HG03571 (cell line): ENCODE results near the gene S1PR4.
"Not testable (repeated sequence)": the region's sequence is repeated elsewhere in the genome, so short reads cannot be mapped to it uniquely, and the experiment has no call there.

Experiments used
- ATAC-seq: cut with Tn5 transposase; IDR thresholded peaks from one replicate; pipeline ENCODE4 v1.9.1; 2021; ENCODE audit not compliant: unreplicated experiment

Gene S1PR4

DNA sequence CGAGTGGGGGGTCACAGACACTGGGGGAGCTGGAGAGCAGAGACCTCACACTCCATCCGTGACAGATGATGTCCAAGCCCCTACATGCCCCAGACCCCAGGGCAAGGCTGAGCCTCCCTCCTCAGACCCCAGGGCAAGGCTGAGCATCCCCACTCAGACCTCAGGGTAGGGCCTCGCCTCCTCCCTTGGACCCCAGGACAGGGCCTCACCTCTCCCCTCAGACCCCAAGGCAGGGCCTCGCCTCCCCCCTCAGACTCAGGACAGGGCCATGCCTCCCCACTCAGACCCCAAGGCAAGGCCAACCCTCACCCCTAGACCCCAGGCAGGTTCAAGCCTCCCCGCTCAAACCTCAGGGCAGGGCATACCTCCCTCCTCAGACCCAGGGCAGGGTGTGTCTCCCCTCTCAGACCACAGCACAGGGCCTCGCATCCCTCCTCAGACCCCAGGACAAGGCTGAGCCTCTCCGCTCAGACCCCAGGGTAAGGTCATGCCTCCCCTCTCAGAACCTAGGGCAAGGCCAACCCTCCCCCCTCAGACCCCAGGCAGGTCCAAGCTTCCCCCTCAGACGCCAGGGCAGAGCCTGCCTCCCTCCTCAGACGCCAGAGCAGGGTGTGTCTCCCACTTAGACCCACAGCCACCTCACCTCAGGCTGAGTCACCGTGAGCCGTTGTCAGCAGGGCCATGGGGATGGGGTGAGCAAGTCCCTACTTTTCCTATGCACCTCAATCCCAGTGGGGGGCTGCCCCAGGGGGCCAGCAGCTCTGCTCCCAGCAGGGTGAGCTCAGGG lies 1.7 kb upstream of the S1PR4 start:
- no peak for ATAC-seq

DNA sequence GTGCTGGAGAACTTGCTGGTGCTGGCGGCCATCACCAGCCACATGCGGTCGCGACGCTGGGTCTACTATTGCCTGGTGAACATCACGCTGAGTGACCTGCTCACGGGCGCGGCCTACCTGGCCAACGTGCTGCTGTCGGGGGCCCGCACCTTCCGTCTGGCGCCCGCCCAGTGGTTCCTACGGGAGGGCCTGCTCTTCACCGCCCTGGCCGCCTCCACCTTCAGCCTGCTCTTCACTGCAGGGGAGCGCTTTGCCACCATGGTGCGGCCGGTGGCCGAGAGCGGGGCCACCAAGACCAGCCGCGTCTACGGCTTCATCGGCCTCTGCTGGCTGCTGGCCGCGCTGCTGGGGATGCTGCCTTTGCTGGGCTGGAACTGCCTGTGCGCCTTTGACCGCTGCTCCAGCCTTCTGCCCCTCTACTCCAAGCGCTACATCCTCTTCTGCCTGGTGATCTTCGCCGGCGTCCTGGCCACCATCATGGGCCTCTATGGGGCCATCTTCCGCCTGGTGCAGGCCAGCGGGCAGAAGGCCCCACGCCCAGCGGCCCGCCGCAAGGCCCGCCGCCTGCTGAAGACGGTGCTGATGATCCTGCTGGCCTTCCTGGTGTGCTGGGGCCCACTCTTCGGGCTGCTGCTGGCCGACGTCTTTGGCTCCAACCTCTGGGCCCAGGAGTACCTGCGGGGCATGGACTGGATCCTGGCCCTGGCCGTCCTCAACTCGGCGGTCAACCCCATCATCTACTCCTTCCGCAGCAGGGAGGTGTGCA lies 587 bp downstream of the S1PR4 start:
- no peak for ATAC-seq

DNA sequence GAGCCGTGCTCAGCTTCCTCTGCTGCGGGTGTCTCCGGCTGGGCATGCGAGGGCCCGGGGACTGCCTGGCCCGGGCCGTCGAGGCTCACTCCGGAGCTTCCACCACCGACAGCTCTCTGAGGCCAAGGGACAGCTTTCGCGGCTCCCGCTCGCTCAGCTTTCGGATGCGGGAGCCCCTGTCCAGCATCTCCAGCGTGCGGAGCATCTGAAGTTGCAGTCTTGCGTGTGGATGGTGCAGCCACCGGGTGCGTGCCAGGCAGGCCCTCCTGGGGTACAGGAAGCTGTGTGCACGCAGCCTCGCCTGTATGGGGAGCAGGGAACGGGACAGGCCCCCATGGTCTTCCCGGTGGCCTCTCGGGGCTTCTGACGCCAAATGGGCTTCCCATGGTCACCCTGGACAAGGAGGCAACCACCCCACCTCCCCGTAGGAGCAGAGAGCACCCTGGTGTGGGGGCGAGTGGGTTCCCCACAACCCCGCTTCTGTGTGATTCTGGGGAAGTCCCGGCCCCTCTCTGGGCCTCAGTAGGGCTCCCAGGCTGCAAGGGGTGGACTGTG lies 1.2 kb downstream of the S1PR4 start:
- no peak for ATAC-seq

DNA sequence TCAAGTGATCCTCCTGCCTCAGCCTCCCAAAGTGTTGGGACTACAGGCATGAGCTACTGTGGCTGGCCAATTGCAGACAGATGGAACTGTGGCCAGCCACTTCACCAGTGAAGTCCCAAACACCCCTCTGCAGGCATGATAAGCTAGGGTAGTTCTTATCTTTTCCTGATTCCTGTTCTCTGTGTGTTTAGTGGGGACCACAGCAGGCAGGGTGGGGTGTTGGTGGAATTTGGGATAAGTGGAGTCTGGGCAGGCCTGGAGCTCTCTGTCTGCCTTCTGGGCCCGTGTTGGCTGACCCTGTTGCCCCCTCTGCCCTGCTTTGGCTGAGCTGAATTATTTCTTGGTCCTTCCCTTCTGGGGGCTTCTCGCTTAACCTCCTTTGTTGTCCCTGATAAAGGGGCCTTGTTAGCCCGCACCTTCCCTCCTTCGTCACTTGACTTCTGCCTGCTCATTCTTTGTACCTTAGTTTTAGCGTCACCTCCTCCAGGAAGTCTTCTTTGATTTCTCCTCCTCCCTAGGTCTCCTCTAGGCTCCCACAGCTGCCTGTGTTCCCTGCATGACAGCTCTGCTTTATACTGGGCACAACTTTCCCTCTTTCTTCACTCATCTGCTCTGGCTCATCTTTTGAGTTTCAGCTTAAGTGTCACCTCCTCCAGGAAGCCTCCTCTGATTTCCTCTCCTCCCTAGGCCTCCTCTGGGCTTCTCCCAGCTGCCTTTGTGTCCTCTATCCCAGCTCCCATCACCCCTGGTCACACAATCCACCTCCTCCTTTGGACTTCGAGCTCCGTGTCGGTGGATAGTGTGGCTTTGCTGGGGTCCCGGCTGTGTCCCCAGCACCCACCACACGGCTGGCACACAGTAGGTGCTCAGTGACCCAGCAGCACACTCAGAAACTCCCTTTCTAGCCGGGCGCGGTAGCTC lies 5.4 kb downstream of the S1PR4 start:
- ATAC-seq, result no peak

DNA sequence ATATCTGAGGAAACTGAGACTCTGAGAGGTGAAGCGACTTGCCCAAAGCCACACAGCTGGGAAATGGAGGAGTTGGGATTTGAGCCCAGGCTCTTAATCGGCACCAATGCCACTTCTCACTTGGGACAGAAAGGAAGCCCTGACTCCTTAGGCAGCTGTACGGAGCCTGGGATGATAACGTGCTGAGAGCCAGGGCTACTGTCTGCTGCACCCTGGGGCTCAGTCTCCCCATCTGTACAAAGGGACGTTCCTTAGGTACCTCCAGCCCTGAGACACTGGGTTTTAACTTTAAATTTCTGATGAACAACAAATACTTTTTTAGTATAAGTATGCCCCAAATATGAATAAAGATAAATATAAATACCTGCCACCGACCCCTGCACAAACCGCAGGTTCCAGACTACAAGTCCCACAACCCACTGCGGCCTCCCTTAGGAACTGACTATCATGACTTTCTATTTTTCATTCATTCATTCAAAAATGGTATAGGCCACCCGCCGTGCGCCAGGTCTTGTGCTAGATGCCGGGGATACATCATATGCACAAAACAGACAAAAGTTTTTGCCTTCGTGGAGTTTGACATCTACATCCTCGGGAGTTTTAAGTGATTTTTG lies 6.4 kb downstream of the S1PR4 start:
- ATAC-seq, result peak; percentile 21

DNA sequence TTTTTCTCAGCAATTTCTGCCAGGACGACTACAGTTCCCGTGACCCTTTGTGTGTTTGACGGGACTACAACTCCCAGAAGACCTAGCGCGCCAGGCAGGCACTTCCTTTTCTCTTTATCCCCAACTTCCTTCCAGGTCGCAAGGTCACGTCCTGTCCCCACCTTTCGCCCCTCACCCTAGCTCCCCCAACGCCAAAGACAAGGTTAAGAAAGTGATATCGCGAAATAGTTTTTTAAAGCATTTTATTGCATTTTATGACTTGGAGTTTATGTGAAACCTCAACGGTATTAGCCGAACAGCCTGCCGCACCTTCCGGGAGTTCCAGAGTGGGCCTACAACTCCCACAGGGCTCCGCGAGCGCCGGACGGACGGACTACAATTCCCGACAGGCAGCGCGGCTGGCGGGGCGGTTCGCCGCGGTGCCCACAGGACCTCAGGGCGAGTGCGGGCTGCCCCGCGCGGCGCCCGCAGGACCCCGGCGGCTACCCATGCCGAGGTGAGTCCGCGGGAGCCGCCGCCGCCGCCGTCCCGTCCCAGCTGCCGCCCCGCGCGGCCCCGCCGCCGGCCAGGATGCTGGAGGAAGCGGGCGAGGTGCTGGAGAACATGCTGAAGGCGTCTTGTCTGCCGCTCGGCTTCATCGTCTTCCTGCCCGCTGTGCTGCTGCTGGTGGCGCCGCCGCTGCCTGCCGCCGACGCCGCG lies 7.0 kb downstream of the S1PR4 start, which contains the start of gene NCLN:
Gene NCLN (plus strand): TSS at position 470 of the 699 bp plus-strand sequence. CDS start 101 bp downstream, at position 571.
- peak; percentile 59 for ATAC-seq

DNA sequence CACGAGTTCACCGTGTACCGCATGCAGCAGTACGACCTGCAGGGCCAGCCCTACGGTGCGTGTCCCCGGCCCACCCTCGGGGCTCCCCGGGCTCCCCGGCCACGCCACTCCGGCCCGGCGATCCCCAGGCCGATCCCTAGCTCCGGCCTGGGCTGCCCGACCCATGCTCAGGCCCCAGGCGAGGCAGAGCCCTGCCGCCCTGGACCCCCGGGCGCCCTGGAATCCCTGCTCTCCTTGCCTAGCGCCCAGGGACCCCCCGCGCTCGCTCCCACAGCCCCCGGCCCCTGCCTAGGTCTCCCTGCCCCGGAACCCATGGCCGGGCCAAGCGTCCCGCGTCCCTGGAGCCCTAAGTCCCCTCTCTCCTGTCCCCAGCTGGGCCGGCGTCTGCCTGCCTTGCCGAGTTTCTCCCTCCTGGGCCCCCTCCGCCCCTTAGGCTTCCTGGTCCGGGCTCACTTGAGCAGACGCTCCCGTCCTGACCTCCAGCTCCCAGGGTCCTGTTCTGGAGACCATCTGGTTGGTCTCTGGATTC lies 7.7 kb downstream of the S1PR4 start:
- peak; percentile 31 for ATAC-seq

DNA sequence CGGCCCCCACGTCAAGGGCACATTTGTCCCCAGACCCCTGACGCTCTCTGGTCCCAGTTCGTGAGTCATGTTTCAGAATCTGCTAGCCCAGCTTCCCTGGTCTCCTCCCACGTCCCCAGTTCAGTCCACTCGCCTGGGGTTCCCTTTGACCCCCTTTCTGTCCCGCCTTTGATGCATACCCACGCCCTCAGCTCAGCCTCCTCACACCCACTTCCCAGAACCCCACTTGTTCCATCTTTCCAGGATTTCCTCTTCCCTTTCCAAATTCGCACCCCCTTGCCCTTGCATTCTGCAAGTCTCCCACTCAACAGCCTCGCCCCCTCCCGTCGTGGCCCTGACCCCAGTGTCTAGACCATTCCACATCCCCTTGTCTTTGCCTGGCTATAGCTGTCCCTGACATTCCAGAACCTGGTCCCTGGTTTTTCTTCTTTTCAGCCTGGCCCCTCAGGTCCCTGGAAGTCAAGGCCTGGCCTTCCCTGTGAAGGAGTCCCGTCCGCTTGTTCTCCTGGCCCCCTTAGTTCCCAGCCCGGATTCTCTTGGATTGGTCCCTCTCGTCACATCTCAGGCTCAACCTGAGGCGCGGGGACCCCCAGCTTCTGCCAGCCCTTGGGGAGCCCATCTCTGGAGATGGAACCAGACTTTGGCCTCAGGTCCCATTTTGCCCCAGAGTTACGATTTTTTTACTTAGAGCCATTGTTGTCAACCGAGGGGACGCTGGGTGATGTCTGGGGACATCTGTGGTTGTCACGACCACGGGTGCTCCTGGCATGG lies 8.5 kb downstream of the S1PR4 start:
- ATAC-seq, result no peak

DNA sequence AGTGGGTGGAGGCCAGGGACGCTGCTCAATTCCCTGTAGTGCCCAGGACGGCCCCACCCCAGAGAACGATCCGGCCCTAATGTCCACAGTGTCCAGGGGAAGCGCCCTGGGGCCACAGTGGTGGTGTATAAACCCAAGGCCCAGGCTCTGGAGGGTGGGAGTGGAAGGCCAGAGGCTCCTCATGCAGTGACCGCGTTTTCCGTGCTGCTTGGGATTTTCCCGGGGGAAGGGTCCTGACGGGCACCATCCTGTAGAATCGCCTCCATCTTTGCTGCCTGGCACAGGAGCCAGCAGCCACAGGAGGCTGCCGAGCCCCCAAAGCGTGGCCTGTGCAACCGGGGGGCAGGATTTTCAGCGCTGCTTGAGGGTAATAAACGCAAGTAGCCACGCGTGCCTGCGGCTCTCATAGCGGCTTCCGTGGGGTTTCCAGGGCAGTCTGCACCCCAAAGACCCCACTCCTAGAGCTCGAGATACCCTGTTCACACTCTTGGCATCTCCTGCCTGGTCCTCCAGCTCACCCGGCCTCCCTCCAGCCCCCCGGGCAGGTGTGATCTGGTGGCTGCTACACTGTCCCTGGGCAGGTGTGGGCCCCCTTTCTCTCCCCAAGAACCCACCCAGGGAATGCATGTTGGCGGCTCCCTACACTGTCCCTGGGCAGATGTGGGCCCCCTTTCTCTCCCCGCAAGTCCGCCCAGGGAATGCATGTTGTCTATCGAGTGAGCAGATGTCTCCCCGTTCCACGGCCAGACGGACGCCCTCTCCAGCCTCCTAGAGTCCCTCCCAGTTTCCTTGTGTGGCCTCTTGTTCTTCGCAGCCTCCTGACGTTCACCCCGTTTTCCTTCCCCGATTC lies 9.3 kb downstream of the S1PR4 start:
- ATAC-seq, result no peak

DNA sequence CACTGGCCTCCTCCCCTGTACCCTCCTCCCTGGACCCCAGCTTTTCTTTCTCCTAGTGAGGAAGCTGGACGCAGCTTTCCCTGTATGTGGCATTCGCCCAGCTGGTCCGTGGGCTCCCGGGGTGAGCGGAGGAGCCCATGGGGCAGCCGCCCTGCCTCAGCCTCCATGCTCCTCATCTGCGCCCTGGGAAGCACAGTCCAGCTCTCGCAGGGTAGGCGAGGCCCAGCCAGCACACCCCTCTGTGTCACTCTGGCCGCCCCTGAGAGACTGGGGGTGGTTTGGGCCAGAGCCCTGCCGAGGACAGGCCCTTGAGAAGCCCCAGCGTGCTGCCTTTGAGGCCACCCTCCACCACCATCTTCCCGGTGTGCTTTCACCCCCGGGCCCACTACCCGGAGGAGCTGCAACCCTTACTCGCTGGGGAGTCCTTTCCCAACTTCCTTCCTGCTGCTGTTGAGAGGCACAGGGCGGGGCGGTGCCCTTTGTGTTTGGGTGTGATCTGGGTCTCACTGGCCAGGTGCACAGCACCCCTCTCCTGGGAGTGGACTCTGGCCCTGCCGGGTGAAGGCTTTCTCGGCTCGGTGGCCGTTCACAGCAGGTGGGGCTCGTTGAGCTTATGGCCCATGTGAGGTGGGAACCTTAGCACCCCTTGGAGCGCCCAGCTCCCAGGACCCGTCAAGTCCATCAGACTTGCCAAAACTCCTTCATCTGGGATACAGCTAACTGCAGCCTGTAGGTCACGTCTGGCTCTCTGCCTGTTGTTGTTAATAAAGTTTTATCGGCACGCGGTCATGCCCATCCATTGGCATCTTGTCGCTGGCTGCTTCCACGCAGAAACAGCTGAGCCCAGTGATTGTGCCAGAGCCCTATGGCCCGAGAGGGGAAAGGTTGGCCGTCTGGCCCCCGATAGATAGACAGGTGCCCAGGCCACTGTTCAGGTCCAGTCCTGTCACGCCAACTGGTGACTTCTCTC lies 10.3 kb downstream of the S1PR4 start:
- ATAC-seq, result no peak

DNA sequence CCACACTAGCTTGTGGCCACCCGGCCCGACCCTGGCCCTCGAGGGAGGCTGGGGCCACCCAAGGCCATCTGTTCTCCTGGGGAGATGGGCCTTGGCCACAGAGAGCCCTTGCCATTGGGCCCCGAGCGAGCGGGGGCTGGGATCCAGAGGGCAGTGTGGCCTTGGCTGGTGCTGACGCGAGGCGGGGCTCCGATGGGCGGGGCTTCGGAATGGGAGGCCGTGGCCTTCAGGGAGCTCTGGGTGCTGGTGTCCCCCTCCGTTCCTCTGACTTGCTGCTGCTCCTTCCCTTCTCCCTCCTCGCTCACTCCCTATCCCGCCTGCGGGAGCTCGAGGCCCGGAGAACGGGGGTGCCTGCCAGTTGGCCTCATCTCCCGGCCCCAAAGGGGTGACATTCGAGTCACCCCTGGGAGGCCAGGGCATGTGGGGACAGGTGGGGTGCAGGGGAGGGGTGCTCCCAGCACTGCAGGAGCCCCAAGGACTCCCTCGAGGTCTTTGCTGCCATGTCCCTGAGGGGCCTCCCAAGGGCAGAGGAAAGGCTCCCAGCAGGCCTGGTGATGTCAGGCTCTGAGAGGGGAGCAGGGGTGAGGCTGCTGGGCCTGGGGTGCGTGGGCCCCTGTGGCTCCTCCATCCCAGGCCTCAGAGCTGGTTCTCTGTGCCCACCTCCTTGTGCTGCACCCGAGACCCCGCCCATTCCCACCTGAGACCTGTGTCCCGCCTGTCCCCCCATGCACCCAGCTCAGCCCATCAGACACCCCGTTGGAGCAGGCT lies 11.3 kb downstream of the S1PR4 start:
- no peak for ATAC-seq

DNA sequence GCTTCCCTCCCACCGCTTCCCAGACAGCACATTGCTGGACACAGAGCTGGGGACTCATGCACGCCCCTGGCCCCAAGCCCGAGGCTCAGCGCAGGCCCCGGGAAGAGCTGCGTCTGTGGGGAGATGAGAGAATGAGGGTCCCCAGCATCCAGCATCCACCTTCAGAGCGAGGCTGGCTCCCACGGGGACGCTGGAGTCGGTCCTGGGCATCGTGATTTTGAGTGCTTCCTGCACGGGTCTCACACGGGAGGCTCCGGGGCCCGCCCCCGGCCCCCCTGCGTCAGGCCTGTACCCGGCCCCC lies 11.9 kb downstream of the S1PR4 start:
- ATAC-seq, result no peak

DNA sequence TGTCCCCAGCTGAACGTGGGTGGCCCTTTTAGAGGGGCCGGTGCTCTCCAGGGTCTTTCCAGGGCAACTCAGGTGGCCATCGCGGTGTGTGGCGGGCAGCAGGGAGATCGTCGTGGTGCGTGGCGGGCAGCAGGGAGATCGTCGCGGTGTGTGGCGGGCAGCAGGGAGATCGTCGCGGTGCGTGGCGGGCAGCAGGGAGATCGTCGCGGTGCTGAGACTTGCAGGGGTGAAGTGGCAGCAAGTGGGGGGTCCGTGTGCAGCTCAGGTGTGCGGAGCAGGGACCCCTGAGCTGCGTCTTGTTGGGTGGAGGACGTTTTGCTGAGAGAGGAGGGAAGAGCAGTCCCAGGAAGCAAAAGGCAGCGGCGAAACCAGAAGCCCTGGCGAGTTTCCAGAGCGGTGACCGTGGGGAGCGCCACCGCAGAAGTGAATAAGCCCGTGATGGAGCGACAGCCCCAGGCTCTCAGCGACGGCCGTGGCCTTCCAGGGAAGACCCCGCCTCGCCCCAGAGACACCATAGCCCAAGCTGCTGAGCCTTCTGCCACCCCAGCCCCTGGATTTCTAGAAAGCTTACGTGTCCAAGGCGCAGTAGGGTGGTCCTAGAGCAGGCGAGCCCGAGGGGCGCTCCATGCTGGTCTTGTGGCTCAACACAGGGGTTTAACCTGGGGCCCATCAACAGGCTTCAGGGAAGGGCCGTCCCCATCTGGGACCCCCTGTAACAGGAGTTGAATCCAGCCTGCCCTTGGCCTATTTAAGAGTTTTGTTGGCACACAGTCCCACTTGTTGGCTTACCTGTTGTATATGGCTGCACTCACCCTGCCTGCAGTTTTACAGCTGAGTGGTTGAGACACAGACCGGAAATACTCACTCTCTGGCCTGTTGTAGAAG lies 12.6 kb downstream of the S1PR4 start:
- no peak for ATAC-seq

DNA sequence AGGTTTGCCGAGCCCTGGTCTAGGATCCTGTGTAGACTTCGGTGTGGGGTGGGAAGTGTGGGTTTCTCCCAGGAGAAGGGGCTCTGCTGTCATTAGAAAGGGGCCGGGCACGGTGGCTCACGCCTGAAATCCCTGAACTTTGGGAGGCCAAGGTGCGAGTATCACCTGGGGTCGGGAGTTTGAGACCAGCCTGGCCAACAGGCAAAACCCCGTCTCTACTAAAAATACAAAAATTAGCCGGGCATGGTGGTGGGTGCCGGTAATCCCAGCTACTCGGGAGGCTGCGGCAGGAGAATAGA lies 13.2 kb downstream of the S1PR4 start:
- ATAC-seq, result not testable (repeated sequence)

DNA sequence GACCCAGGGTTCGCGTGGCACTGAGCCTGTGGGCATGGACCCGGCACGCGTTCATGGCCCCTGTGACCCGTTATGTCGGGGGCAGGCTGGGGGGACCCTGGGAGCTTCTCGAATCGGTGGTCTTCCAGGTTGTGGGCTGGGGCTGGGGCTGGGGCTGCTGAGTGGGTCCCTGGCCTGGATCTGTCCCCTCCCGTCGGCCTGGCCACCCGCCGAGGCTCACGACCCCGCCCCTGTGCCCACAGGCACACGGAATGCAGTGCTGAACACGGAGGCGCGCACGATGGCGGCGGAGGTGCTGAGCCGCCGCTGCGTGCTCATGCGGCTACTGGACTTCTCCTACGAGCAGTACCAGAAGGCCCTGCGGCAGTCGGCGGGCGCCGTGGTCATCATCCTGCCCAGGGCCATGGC lies 13.7 kb downstream of the S1PR4 start:
- no peak for ATAC-seq
